Chondrocyte (in vitro differentiated cells): ENCODE results near the gene SLC7A6. TPM values are rescaled to one million over a fixed set of nuclear protein-coding genes. Genes with fewer than 3 reads are reported as not detected.
A peak's percentile ranks its signal among the peaks of the same experiment; 100 is the strongest.

Experiments
- DNase-seq: peaks from one replicate; pipeline ENCODE4 v3.0.0; 2021; ENCODE audit warnings: mixed read lengths, low spot score
- H3K27ac Mint-ChIP-seq: one replicate; pipeline ENCODE4 v1.8.0; 2021; ENCODE audit warnings: mild to moderate bottlenecking, moderate library complexity, mixed read lengths; ENCODE audit not compliant: unreplicated experiment
- H3K27me3 Mint-ChIP-seq: 2 replicates; pipeline ENCODE4 v1.8.0; 2021; ENCODE audit warnings: low read depth, mixed read lengths
- H3K36me3 Mint-ChIP-seq: 2 replicates; pipeline ENCODE4 v1.8.0; 2021; ENCODE audit warnings: low read depth, mixed read lengths
- H3K4me1 Mint-ChIP-seq: 2 replicates; pipeline ENCODE4 v1.8.0; 2021; ENCODE audit warnings: low read depth, mild to moderate bottlenecking, mixed read lengths
- H3K4me3 Mint-ChIP-seq: one replicate; pipeline ENCODE4 v1.8.0; 2021; ENCODE audit warnings: mild to moderate bottlenecking, moderate library complexity, mixed read lengths; ENCODE audit not compliant: unreplicated experiment
- H3K9me3 Mint-ChIP-seq: 2 replicates; pipeline ENCODE4 v1.8.0; 2021; ENCODE audit warnings: low read depth, mixed read lengths
- total RNA-seq: library from RNA; stranded (reverse); gene quantifications from 3 replicates; pipeline ENCODE4 v1.2.1, GENCODE V29; 2021
- TF ChIP-seq, protein P1 (sequence below): fragments of 200-600 bp; sonication (generic); IDR thresholded peaks from 2 replicates; pipeline ENCODE4 v1.5.0; 2021; ENCODE audit warnings: antibody characterized with exemption, mild to moderate bottlenecking, moderate library complexity

The SLC7A6 gene
- total RNA-seq, 1 donor from 2014 or later: 55.9 TPM

DNA sequence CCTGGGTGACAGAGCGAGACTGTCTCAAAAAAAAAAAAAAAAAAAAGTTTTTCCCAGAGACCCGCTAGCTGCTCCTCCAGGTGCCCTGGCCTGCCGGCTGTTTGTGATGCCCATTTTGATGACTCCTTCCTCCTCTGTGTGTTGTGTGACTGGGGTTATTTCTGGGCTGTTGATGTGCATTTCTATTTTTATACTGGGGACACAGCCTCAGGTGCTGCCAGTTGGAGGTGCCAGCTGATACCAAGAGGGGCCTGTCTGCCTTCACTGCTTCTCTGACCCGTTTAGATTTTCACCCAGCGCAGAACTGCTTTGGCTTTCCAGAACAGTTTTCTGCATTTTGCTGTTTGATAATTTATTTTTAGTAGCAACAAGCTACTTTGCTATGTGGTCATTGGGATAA lies 12.5 kb upstream of the SLC7A6 start:
- H3K9me3 Mint-ChIP-seq: no peaks in the 10 kb centered on the region
- H3K36me3 Mint-ChIP-seq: peaks cover 12% of the 10 kb centered on the region
- DNase-seq: no peak
- H3K4me1 Mint-ChIP-seq: peaks cover 8% of the 10 kb centered on the region
- TF ChIP-seq, protein P1, sequence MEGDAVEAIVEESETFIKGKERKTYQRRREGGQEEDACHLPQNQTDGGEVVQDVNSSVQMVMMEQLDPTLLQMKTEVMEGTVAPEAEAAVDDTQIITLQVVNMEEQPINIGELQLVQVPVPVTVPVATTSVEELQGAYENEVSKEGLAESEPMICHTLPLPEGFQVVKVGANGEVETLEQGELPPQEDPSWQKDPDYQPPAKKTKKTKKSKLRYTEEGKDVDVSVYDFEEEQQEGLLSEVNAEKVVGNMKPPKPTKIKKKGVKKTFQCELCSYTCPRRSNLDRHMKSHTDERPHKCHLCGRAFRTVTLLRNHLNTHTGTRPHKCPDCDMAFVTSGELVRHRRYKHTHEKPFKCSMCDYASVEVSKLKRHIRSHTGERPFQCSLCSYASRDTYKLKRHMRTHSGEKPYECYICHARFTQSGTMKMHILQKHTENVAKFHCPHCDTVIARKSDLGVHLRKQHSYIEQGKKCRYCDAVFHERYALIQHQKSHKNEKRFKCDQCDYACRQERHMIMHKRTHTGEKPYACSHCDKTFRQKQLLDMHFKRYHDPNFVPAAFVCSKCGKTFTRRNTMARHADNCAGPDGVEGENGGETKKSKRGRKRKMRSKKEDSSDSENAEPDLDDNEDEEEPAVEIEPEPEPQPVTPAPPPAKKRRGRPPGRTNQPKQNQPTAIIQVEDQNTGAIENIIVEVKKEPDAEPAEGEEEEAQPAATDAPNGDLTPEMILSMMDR: no peak
- H3K27me3 Mint-ChIP-seq: no peaks in the 10 kb centered on the region
- no peak overlapping the region for H3K4me3 Mint-ChIP-seq
- H3K27ac Mint-ChIP-seq: no peak overlapping the region

GRCh38 chr16:68252383-68252782 lies 11.9 kb upstream of the SLC7A6 start:
- Mint-ChIP-seq H3K9me3 (no peaks in the 10 kb centered on the region), H3K27ac (no peak overlapping the region), H3K4me3 (no peak overlapping the region), H3K27me3 (no peaks in the 10 kb centered on the region), H3K4me1 (peaks cover 5% of the 10 kb centered on the region), H3K36me3 (peaks cover 13% of the 10 kb centered on the region)
- TF ChIP-seq, protein P1: no peak
- DNase-seq: no peak

GRCh38 chr16:68253721-68254120 lies 10.6 kb upstream of the SLC7A6 start:
- Mint-ChIP-seq H3K4me1 (peaks cover 15% of the 10 kb centered on the region), H3K36me3 (peaks cover 14% of the 10 kb centered on the region), H3K27ac (no peak overlapping the region), H3K9me3 (no peaks in the 10 kb centered on the region), H3K27me3 (no peaks in the 10 kb centered on the region), H3K4me3 (no peak overlapping the region)
- no peak for DNase-seq
- TF ChIP-seq, protein P1: no peak

- Mint-ChIP-seq H3K9me3 (no peaks in the 10 kb centered on the region), H3K27me3 (no peaks in the 10 kb centered on the region), H3K36me3 (peaks cover 15% of the 10 kb centered on the region), H3K4me1 (peaks cover 15% of the 10 kb centered on the region), H3K4me3 (no peak overlapping the region), H3K27ac (no peak overlapping the region)
- TF ChIP-seq, protein P1: no peak
- no peak for DNase-seq
Observed at GRCh38 chr16:68255712-68256111, 8.6 kb upstream of the SLC7A6 start.

DNA sequence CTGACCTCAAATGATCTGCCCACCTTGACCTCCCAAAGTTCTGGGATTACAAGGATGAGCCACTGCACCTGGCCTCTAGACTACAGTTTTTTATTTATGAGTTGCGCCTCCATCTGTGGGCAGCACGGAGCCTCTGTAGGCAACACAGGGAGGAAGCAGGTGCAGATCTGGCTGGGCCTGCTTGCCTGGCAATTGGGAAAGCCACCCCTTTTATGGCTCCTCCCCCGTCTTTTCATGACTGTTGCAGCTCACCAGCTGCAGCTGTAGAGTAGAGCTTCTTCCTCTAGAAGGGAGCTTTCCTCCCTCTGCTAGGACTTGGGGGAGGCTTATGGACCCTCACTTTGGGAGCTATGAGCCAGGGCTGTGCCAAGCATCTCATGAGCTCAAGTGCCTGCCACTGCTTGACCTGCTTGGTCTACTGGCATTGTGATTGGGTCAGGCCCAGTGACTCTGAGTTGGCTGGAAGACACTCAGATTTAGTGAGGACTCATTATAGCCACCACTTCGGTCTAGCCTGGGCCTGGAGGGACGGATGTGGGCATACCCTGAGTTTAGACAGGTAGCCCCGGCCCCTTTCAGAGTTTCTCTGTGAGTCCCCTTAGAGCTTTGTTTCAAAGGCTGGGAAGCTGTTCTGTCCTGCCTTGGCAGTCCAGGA lies 6.9 kb upstream of the SLC7A6 start:
- Mint-ChIP-seq H3K4me1 (peaks cover 15% of the 10 kb centered on the region), H3K9me3 (no peaks in the 10 kb centered on the region), H3K36me3 (peaks cover 8% of the 10 kb centered on the region), H3K27ac (peak overlapping the region; percentile 91), H3K4me3 (no peak overlapping the region), H3K27me3 (no peaks in the 10 kb centered on the region)
- DNase-seq: no peak
- TF ChIP-seq, protein P1: no peak
